ENCODE results near the gene ARL4C. TPM values are rescaled to one million over a fixed set of nuclear protein-coding genes. Genes with fewer than 3 reads are reported as not detected.

Gene ARL4C
- 27.3 and 29.5 TPM in 2 replicates for total RNA-seq
- long read RNA-seq, full-length matches to known transcripts, result 6 of 7 reads
- long read RNA-seq, partial matches to known transcripts, result 0 of 7 reads
- long read RNA-seq, other reads (novel, unspliced or antisense), result 1 of 7 reads

- Mint-ChIP-seq H3K9me3 (no peaks in the 10 kb centered on the region), H3K4me3 (peak within 1 kb of the TSS; percentile 93), H3K36me3 (ENCODE audit: low read depth) (peaks cover 2% of the 10 kb centered on the region), H3K27me3 (ENCODE audit: low read depth) (peaks cover 29% of the 10 kb centered on the region), H3K4me1 (peaks cover 41% of the 10 kb centered on the region), H3K27ac (ENCODE audit: unreplicated experiment) (peak within 1 kb of the TSS; percentile 95)
- DNase-seq (ENCODE audit: low read depth, low spot score), result peak; percentile 60
- no peak for TF ChIP-seq CTCF (conservative IDR thresholded peaks at IDR 0.05)
These were observed at the start of gene ARL4C for GRCh38 chr2:234496835-234497593. Gene ARL4C, minus strand, starts transcription at chr2:234497081. Its CDS starts 495 bp downstream, at chr2:234496586.

GRCh38 chr2:234544659-234545611 is 48.1 kb upstream of the ARL4C start:
- Mint-ChIP-seq H3K27me3 (ENCODE audit: low read depth) (peaks cover 3% of the 10 kb centered on the region), H3K4me1 (peaks cover 42% of the 10 kb centered on the region), H3K36me3 (ENCODE audit: low read depth) (no peaks in the 10 kb centered on the region), H3K27ac (ENCODE audit: unreplicated experiment) (no peak overlapping the region), H3K9me3 (no peaks in the 10 kb centered on the region), H3K4me3 (no peak overlapping the region)
- peak; percentile 96 for TF ChIP-seq CTCF (conservative IDR thresholded peaks at IDR 0.05)
- DNase-seq (ENCODE audit: low read depth, low spot score), result peak; percentile 82

GRCh38 chr2:234542742-234543141 is 45.9 kb upstream of the ARL4C start:
- no peak for TF ChIP-seq CTCF (conservative IDR thresholded peaks at IDR 0.05)
- Mint-ChIP-seq H3K27ac (ENCODE audit: unreplicated experiment) (no peak overlapping the region), H3K36me3 (ENCODE audit: low read depth) (no peaks in the 10 kb centered on the region), H3K9me3 (no peaks in the 10 kb centered on the region), H3K27me3 (ENCODE audit: low read depth) (peaks cover 3% of the 10 kb centered on the region), H3K4me1 (peaks cover 21% of the 10 kb centered on the region), H3K4me3 (no peak overlapping the region)
- DNase-seq (ENCODE audit: low read depth, low spot score), result no peak

GRCh38 chr2:234537929-234538328 is 41.0 kb upstream of the ARL4C start:
- no peak for TF ChIP-seq CTCF (conservative IDR thresholded peaks at IDR 0.05)
- no peak overlapping the region for H3K27ac Mint-ChIP-seq (ENCODE audit: unreplicated experiment)
- DNase-seq (ENCODE audit: low read depth, low spot score), result no peak
- no peaks in the 10 kb centered on the region for H3K36me3 Mint-ChIP-seq (ENCODE audit: low read depth)
- H3K27me3 Mint-ChIP-seq (ENCODE audit: low read depth), result no peaks in the 10 kb centered on the region
- H3K9me3 Mint-ChIP-seq, result no peaks in the 10 kb centered on the region
- peaks cover 17% of the 10 kb centered on the region for H3K4me1 Mint-ChIP-seq
- H3K4me3 Mint-ChIP-seq, result no peak overlapping the region

- DNase-seq (ENCODE audit: low read depth, low spot score), result no peak
- no peak for TF ChIP-seq CTCF (conservative IDR thresholded peaks at IDR 0.05)
- H3K4me3 Mint-ChIP-seq, result no peak overlapping the region
- H3K9me3 Mint-ChIP-seq, result no peaks in the 10 kb centered on the region
- no peaks in the 10 kb centered on the region for H3K27me3 Mint-ChIP-seq (ENCODE audit: low read depth)
- no peak overlapping the region for H3K27ac Mint-ChIP-seq (ENCODE audit: unreplicated experiment)
- H3K4me1 Mint-ChIP-seq, result peaks cover 17% of the 10 kb centered on the region
- H3K36me3 Mint-ChIP-seq (ENCODE audit: low read depth), result no peaks in the 10 kb centered on the region
These were observed 39.5 kb upstream of the ARL4C start for GRCh38 chr2:234536178-234536965.

Measured in neural crest cell (in vitro differentiated cells).